Measurements from ENCODE around the gene PODXL2.

PODXL2 gene

DNA sequence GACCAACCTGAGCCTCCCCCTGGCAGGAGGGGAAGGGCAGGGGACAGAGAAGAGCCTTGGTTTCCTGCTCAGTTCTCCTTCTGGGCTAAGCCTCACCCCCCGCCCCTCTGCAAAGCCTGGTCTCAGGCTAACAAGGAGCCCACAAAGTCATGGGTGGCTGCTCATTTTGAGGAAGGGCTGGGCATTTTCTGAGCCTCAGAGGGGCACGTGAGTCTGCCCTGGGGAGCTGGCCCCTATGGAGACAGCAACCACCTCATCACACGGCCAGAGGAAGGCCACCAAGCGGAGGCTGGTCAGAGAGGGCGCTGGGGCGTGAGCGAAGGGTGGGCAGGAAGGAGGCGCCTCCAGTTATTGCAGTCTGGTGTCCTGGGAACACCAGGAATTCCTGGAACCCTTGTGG, 62.5 kb downstream of the PODXL2 start:
- CTCF ChIA-PET, result interaction anchor here (0.8 to 3.7 kb wide), 4 partner anchors 10 to 135 kb away, joined by 3 to 22 read pairs (median 3); no protein-coding TSS in a partner anchor
- TF ChIP-seq, protein P1, sequence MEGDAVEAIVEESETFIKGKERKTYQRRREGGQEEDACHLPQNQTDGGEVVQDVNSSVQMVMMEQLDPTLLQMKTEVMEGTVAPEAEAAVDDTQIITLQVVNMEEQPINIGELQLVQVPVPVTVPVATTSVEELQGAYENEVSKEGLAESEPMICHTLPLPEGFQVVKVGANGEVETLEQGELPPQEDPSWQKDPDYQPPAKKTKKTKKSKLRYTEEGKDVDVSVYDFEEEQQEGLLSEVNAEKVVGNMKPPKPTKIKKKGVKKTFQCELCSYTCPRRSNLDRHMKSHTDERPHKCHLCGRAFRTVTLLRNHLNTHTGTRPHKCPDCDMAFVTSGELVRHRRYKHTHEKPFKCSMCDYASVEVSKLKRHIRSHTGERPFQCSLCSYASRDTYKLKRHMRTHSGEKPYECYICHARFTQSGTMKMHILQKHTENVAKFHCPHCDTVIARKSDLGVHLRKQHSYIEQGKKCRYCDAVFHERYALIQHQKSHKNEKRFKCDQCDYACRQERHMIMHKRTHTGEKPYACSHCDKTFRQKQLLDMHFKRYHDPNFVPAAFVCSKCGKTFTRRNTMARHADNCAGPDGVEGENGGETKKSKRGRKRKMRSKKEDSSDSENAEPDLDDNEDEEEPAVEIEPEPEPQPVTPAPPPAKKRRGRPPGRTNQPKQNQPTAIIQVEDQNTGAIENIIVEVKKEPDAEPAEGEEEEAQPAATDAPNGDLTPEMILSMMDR (IDR thresholded peaks at IDR 0.05; ENCODE audit: control extremely low read depth, extremely low read depth, low read depth, missing control alignments), result no peak
- POLR2A ChIA-PET, result no interaction called here
- DNase-seq (ENCODE audit: extremely low spot score), result no peak

DNA sequence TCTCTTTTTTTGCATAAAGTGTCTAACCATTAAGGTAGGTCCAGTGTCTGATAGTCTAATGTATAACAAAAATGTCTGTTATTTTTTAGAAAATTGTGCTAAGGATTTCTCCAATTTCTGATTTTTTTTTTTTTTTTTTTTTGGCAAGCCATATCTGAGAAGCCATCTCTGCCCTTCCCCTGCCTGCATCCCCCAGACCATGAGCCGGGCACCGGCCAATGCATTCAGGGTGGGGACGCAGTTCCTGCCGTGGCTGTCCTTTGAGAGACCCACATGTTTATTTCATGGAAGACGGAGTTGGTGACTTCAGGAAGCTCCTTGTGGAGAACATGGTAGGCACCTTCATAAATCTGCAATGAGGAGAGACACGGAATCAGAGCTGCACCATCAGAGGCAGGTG, 63.0 kb downstream of the PODXL2 start:
- ChIA-PET CTCF (interaction anchor here (1.1 to 3.7 kb wide), 3 partner anchors 11 to 135 kb away, joined by 3 to 22 read pairs (median 3); no protein-coding TSS in a partner anchor), POLR2A (no interaction called here)
- no peak for DNase-seq (ENCODE audit: extremely low spot score)
- TF ChIP-seq, protein P1 (IDR thresholded peaks at IDR 0.05; ENCODE audit: control extremely low read depth, extremely low read depth, low read depth, missing control alignments), result no peak

DNA sequence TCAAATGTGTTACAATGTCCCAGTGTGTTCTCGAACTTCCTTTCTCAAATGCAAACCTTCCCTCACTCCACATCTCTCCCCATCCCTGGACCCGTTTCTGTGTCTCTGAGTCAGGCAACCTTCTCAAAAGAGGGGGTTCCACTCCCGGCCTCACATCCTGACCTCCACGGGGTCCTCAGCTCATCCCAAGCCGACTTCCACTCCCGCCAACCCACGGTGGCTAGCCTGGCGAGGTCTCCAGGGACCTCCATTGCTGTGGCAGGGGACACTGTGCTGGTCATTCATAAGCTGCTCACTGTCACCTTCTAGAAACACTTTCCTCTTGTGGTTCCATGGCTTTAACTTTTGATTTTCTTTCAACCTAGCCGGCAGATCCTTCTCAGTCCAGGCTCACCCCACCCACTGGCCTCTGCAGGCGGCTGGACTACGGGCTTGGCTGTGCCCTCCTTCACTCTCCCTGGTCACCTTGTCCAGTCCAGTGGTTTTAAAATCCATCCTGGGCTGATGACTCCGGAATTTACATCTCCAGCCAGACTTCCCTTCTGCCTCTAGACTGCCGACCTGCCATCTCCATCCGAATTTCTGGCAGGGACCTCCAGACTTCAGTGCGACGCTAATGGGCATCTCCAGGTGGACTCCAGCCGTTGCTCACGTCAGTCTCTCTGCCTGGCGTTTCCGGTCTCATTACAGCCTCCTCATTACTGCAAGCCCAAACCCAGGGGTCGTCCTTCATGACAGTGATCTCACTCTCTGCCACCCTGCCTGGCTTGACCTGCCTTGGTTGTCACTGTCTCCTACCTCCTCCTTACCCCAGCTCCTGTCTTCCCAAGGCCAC, 63.7 kb downstream of the PODXL2 start:
- POLR2A ChIA-PET, result no interaction called here
- TF ChIP-seq, protein P1 (IDR thresholded peaks at IDR 0.05; ENCODE audit: control extremely low read depth, extremely low read depth, low read depth, missing control alignments), result no peak
- CTCF ChIA-PET, result interaction anchor here (3.7 kb wide), 1 partner anchor 12 kb away, joined by 22 read pairs; no protein-coding TSS in a partner anchor
- DNase-seq (ENCODE audit: extremely low spot score), result no peak

DNA sequence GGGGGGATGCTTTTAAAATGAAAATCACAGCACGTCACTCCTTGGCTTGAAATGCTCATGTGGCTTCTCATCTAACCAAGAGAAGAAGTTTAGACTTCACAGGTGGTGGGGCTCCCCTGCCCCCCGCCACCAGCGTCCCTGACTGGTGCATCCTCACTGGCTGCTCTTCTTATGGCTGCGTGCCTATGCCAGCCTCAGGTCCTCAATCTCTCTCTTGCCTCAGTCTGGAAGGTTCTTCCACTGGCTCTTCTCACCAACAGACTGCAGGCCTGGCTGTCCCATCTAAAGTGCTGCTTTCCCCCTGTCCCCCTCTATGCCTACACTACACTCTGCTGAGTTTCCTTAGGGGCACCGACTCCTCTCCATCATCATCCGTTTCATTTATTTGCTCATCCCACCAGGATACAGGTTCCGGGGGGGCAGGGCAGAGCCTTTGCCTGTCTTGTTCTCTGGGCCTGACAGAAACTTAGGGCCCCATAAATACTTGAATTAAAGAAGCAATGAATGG, 64.4 kb downstream of the PODXL2 start:
- CTCF ChIA-PET, result interaction anchor here (1.4 to 3.7 kb wide), 3 partner anchors 12 to 267 kb away, joined by 3 to 22 read pairs (median 7); no protein-coding TSS in a partner anchor
- POLR2A ChIA-PET, result no interaction called here
- TF ChIP-seq, protein P1 (IDR thresholded peaks at IDR 0.05; ENCODE audit: control extremely low read depth, extremely low read depth, low read depth, missing control alignments), result no peak
- DNase-seq (ENCODE audit: extremely low spot score), result no peak

DNA sequence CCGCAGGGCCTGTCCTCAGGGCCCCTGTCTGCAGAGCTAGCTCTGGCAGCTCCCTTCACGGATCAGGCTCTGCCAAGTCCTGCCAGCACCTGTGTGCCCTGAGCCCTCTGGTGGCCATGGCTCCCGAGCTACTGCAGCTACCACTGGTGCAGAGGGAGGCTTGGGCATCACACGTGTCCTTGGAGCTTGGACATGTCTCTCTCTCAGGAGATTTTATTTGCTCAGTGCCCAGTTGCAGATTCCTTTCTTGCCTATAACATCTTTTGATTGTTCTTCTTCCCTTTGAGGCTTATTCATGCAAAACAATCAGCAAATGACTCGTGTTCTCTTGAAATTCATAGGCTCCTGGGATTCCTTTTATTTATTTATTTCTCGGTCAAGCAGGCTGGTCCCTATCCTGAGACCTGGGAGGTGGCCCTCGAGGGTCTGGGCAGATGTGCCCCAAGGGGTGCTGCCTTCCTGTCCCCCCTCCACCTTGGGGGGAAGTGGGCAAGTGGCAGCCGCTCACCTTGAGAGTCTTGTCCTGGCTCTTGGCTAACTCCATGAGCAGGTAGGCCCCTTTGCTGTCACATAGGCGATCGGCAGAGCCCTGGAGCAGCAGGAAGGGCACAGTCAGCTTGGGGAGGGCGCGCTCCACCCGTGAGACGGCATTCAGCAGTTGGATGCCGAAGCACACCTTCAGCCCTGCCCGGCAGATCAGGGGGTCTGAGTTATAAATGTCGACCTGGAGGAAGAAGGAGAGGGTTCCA, 65.7 kb downstream of the PODXL2 start:
- no peak for DNase-seq (ENCODE audit: extremely low spot score)
- TF ChIP-seq, protein P1 (IDR thresholded peaks at IDR 0.05; ENCODE audit: control extremely low read depth, extremely low read depth, low read depth, missing control alignments), result peak; percentile 24
- ChIA-PET CTCF (interaction anchor here (0.8 to 3.4 kb wide), 7 partner anchors 12 to 266 kb away, joined by 3 to 13 read pairs (median 5); no protein-coding TSS in a partner anchor), POLR2A (no interaction called here)

DNA sequence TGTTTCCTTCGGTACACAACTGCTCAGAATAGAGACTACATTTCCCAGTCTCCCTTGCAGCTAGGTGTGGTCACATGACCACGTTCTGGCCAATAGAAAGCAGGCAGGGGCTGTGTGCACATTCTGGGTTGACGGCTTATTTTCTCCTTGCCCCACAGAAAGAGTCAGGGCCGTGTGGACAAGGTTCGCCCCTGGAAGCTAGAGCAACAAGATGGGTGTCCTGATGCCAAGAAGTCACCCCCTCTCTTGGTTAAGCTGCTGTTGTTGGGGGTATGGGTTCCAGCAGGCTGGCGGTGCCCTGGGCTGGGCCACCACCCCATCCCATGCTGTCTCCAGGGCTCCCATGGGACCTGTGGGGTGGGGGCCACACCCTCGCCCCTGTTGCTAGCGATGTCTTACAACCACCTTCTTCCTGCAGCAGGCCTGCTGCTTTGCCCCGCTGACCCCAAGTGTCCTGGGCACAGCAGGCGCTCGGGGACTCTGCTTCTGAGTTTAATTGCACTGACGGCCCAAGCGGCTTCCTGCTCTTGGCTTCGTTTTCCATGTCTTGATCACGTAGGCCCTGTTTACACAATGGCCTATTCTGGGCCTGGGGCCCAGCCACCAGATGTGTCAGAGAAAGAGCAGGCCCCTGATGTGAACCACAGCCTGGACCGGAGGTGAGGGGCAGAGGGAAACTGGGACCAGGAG, 68.7 kb downstream of the PODXL2 start:
- TF ChIP-seq, protein P1 (IDR thresholded peaks at IDR 0.05; ENCODE audit: control extremely low read depth, extremely low read depth, low read depth, missing control alignments), result no peak
- POLR2A ChIA-PET, result no interaction called here
- DNase-seq (ENCODE audit: extremely low spot score), result peak; percentile 70
- CTCF ChIA-PET, result interaction anchor here (1.3 to 3.4 kb wide), 5 partner anchors 9 to 261 kb away, joined by 4 to 13 read pairs (median 6); no protein-coding TSS in a partner anchor

Measured in GM10248 (cell line).